ENCODE data around the gene STAT4. TPM values are rescaled to one million over a fixed set of nuclear protein-coding genes. Genes with fewer than 3 reads are reported as not detected.

STAT4 gene, protein sequence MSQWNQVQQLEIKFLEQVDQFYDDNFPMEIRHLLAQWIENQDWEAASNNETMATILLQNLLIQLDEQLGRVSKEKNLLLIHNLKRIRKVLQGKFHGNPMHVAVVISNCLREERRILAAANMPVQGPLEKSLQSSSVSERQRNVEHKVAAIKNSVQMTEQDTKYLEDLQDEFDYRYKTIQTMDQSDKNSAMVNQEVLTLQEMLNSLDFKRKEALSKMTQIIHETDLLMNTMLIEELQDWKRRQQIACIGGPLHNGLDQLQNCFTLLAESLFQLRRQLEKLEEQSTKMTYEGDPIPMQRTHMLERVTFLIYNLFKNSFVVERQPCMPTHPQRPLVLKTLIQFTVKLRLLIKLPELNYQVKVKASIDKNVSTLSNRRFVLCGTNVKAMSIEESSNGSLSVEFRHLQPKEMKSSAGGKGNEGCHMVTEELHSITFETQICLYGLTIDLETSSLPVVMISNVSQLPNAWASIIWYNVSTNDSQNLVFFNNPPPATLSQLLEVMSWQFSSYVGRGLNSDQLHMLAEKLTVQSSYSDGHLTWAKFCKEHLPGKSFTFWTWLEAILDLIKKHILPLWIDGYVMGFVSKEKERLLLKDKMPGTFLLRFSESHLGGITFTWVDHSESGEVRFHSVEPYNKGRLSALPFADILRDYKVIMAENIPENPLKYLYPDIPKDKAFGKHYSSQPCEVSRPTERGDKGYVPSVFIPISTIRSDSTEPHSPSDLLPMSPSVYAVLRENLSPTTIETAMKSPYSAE
- total RNA-seq = 1 to 10 TPM; 1.0 to 6.6 (median 4.4) TPM

DNA sequence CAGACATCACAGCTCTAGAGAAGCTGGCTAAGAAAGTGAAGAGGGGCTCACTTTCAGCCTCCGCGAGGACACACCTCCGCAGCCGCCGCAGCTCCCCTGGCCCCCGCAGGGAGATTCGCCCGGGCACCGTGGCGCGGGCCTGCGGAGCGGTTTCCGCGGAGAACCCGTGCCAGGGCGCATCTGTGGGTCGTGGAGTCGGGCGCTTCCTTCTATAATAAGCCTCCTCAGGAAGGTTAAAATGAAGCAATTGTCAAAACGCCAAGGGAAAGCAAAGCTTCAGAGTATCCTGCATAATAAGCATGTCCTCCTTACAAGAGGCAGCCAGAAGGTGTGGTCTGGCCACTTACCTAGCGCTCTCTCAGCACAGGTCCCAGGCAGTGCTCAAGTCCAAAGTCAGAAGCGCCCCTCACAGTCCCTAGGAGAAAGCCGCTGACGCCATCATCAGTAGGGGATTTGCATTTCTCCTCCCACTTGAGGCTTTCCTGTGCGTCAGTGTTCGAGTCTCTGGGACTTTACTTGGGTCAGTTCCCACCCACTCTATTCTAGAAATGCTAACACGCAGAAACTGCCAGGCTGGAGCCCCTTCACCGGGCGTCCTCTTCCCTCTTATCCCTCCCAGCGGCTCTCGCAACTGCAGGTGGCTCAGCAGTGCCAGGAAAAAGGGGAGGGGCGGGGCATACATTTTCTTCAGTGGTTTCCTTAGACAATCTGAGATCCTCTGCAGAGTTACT, at the start of gene STAT4:
STAT4 (minus strand) TSS at position 395 of the 731 bp plus-strand sequence. CDS start 2,791 bp downstream, outside the sequence.
- H3K9me3 ChIP-seq = no peaks in the 10 kb centered on the region
- peak in 1 of 2 donors; percentile 38 for TF ChIP-seq POLR2A (IDR thresholded peaks at IDR 0.05)
- TF ChIP-seq, protein P1, sequence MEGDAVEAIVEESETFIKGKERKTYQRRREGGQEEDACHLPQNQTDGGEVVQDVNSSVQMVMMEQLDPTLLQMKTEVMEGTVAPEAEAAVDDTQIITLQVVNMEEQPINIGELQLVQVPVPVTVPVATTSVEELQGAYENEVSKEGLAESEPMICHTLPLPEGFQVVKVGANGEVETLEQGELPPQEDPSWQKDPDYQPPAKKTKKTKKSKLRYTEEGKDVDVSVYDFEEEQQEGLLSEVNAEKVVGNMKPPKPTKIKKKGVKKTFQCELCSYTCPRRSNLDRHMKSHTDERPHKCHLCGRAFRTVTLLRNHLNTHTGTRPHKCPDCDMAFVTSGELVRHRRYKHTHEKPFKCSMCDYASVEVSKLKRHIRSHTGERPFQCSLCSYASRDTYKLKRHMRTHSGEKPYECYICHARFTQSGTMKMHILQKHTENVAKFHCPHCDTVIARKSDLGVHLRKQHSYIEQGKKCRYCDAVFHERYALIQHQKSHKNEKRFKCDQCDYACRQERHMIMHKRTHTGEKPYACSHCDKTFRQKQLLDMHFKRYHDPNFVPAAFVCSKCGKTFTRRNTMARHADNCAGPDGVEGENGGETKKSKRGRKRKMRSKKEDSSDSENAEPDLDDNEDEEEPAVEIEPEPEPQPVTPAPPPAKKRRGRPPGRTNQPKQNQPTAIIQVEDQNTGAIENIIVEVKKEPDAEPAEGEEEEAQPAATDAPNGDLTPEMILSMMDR (IDR thresholded peaks at IDR 0.05) = no peak
- H3K4me1 ChIP-seq = peaks cover 0 to 11% of the 10 kb centered on the region in 2 donors
- intact Hi-C loops (cut with DNase I) = no loop called here
- peak within 1 kb of the TSS in 1 of 3 donors; percentile 17 for H3K27ac ChIP-seq
- H3K4me3 ChIP-seq (replicated peaks in 1 of 3) = peak within 1 kb of the TSS; percentile 32 to 57 (median 39)
- WGBS, 2 donors = 3 to 5% methylated on average over 13 to 33 of the region's 33 CpGs
- H3K36me3 ChIP-seq = no peaks in the 10 kb centered on the region
- peak; percentile 49 to 53 for DNase-seq
- H3K27me3 ChIP-seq = no peaks in the 10 kb centered on the region

- Histone ChIP-seq H3K27me3 (no peaks in the 10 kb centered on the region), H3K27ac (no peak overlapping the region), H3K4me3 (replicated peaks in 1 of 3) (no peak overlapping the region), H3K4me1 (no peaks in the 10 kb centered on the region), H3K36me3 (no peaks in the 10 kb centered on the region), H3K9me3 (no peaks in the 10 kb centered on the region)
- TF ChIP-seq POLR2A (IDR thresholded peaks at IDR 0.05) = no peak
- TF ChIP-seq, protein P1 (IDR thresholded peaks at IDR 0.05) = no peak
- WGBS, 2 donors = 95 to 97% methylated on average over 6 of the region's 6 CpGs
- no peak for DNase-seq
- intact Hi-C loops (cut with DNase I) = no loop called here
These were observed 49.2 kb upstream of the STAT4 start for GRCh38 chr2:191199929-191200512.

DNA sequence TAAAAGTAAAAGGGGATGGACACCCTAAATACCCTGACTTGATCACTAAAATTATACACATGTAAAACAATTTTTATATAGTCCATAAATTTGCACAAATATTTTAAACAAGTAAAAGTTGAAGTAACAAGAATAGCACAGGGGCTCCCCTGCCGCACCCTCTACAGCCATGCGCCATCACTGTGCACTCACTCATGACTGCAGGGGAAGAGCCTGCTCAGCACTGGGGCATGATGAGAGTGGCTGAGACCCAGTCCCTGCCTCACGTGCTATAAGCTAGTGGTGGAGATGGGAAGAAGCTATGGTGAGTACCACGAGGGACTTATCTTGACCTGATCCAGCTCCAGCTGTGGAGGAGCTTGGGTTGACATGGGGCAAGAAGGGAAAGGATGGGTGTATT, 47.5 kb upstream of the STAT4 start:
- DNase-seq = no peak
- H3K4me3 ChIP-seq (replicated peaks in 1 of 3) = no peak overlapping the region
- TF ChIP-seq, protein P1 (IDR thresholded peaks at IDR 0.05) = no peak
- no peak for TF ChIP-seq POLR2A (IDR thresholded peaks at IDR 0.05)
- no peaks in the 10 kb centered on the region for H3K9me3 ChIP-seq
- H3K27ac ChIP-seq = no peak overlapping the region
- H3K4me1 ChIP-seq = no peaks in the 10 kb centered on the region
- no peaks in the 10 kb centered on the region for H3K27me3 ChIP-seq
- intact Hi-C loops (cut with DNase I) = no loop called here
- H3K36me3 ChIP-seq = no peaks in the 10 kb centered on the region
- WGBS, 2 donors = 93 to 96% methylated on average over 4 of the region's 4 CpGs

DNA sequence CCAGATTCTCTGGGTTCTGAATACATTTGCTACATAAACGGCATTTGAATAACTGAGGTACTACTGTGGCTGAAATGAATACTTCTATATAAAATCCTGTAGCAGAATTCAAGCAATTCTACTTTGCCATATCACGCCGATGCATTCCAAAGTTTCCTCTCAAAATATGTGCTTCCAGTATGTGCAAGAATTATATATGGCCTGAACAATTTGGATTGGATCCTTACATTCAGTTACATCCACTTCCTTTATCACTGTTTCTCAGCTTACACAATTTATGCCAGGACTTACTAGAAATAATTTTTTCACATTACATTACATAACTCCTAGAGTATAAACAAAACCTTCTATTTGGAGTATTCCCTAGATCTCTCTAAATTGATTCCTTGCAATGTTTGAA, 46.3 kb upstream of the STAT4 start:
- DNase-seq = no peak
- no peak for TF ChIP-seq POLR2A (IDR thresholded peaks at IDR 0.05)
- TF ChIP-seq, protein P1 (IDR thresholded peaks at IDR 0.05) = no peak
- WGBS, 2 donors = 83 to 91% methylated on average over 3 of the region's 3 CpGs
- H3K27me3 ChIP-seq = no peaks in the 10 kb centered on the region
- no peaks in the 10 kb centered on the region for H3K4me1 ChIP-seq
- no peak overlapping the region for H3K27ac ChIP-seq
- intact Hi-C loops (cut with DNase I) = no loop called here
- H3K9me3 ChIP-seq = no peaks in the 10 kb centered on the region
- H3K4me3 ChIP-seq (replicated peaks in 1 of 3) = no peak overlapping the region
- H3K36me3 ChIP-seq = no peaks in the 10 kb centered on the region

Measured in thyroid gland (tissue), 4 donors.